ENCODE data around the gene TMEM203.

TMEM203 gene

DNA sequence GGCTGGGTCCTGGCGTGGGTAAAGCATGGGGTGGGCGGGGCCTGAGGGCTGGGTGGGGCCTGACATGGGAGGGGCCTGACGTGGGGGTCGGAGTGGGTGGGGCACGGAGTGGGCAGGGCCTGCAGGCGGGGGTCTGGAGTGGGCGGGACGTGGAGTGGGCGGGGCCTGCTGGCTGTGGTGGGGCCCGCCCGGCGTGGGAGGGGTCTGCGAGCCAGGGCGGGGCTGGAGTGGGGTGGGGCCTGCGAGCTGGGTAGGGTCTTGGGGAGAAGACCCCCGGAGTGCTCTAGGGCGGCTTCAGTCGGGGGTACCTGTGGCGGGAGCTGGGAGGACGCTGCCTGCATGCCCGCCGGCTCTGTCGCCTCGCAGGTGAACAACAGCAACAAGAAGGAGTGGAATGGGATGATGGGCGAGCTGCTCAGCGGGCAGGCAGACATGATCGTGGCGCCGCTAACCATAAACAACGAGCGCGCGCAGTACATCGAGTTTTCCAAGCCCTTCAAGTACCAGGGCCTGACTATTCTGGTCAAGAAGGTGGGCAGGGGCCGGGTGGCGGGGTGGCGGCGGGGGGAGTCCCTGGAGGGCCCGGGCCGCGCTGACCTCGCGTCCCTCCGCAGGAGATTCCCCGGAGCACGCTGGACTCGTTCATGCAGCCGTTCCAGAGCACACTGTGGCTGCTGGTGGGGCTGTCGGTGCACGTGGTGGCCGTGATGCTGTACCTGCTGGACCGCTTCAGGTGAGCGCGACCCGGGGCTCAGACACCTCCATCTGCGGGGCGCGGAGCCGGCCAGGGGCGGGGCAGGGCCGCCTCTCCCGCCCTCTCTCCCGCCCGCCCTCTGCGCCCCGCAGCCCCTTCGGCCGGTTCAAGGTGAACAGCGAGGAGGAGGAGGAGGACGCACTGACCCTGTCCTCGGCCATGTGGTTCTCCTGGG is 43.6 kb downstream of the TMEM203 start:
- TF ChIP-seq, protein P1, sequence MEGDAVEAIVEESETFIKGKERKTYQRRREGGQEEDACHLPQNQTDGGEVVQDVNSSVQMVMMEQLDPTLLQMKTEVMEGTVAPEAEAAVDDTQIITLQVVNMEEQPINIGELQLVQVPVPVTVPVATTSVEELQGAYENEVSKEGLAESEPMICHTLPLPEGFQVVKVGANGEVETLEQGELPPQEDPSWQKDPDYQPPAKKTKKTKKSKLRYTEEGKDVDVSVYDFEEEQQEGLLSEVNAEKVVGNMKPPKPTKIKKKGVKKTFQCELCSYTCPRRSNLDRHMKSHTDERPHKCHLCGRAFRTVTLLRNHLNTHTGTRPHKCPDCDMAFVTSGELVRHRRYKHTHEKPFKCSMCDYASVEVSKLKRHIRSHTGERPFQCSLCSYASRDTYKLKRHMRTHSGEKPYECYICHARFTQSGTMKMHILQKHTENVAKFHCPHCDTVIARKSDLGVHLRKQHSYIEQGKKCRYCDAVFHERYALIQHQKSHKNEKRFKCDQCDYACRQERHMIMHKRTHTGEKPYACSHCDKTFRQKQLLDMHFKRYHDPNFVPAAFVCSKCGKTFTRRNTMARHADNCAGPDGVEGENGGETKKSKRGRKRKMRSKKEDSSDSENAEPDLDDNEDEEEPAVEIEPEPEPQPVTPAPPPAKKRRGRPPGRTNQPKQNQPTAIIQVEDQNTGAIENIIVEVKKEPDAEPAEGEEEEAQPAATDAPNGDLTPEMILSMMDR (IDR thresholded peaks at IDR 0.05; ENCODE audit: insufficient read depth, low read length, poor library complexity, severe bottlenecking): no peak
- no peak for DNase-seq (ENCODE audit: extremely low read depth, insufficient read length)
- Histone ChIP-seq H3K4me3 (replicated peaks; ENCODE audit: low read depth, low read length) (no peak overlapping the region), H3K27me3 (replicated peaks; ENCODE audit: control insufficient read depth, insufficient read depth, low read length) (no peaks in the 10 kb centered on the region; the same call in 1 of the 2 replicates), H3K36me3 (ENCODE audit: control insufficient read depth, insufficient read depth, low read length) (no peaks in the 10 kb centered on the region)

DNA sequence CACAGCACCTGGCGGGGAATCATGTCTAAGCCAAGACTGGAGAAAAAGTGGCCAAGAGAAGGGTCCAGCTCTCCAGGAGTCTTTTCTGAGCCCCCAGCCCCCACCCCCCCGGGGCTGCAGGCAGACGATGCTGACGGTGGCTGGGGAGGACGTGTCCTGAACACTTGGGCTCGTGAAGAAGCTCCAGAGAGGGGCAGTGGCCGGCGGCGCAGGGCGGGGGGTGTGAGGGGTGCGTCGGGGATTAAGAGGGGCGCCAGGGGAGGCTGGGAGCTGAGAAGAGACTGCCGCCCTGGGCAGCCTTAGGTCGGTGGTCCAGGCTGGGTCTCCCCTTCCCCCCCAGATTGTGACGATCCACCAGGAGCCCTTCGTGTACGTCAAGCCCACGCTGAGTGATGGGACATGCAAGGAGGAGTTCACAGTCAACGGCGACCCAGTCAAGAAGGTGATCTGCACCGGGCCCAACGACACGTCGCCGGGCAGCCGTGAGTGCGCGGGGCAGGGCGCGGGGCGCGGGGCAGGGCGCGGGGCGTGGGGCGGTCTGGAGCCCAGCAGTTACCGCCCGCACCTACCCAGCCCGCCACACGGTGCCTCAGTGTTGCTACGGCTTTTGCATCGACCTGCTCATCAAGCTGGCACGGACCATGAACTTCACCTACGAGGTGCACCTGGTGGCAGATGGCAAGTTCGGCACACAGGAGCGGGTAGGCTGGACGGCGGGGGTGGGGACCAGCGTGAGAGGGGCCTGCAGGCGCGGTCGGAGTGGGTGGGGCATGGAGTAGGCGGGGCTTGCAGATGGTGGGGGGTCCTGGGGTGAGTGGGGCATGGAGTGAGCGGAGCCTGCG is 44.5 kb downstream of the TMEM203 start:
- no peak for DNase-seq (ENCODE audit: extremely low read depth, insufficient read length)
- TF ChIP-seq, protein P1 (IDR thresholded peaks at IDR 0.05; ENCODE audit: insufficient read depth, low read length, poor library complexity, severe bottlenecking): no peak
- Histone ChIP-seq H3K36me3 (ENCODE audit: control insufficient read depth, insufficient read depth, low read length) (no peaks in the 10 kb centered on the region), H3K4me3 (replicated peaks; ENCODE audit: low read depth, low read length) (no peak overlapping the region), H3K27me3 (replicated peaks; ENCODE audit: control insufficient read depth, insufficient read depth, low read length) (no peaks in the 10 kb centered on the region)

DNA sequence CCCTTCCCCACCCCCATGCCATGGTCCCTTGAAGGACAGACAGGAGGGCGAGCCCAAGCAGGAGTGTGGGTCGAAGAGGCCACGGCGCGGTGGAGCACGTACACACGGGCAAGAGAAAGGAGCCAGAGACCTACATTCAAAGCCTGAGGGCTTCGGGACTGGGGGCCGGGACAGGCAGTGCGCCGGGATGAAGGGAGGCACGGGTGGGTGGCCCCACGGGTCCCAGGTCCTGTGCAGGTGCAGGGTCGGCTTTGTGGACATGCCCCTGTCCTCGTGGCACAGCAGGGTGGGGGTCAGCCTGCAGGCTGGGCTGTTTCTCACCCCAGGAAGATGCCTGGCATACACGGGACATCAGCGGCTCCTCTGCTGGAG is 45.4 kb downstream of the TMEM203 start:
- no peak overlapping the region for H3K4me3 ChIP-seq (replicated peaks; ENCODE audit: low read depth, low read length)
- H3K36me3 ChIP-seq (ENCODE audit: control insufficient read depth, insufficient read depth, low read length): no peaks in the 10 kb centered on the region
- no peak for DNase-seq (ENCODE audit: extremely low read depth, insufficient read length)
- TF ChIP-seq, protein P1 (IDR thresholded peaks at IDR 0.05; ENCODE audit: insufficient read depth, low read length, poor library complexity, severe bottlenecking): no peak
- H3K27me3 ChIP-seq (replicated peaks; ENCODE audit: control insufficient read depth, insufficient read depth, low read length): no peaks in the 10 kb centered on the region

DNA sequence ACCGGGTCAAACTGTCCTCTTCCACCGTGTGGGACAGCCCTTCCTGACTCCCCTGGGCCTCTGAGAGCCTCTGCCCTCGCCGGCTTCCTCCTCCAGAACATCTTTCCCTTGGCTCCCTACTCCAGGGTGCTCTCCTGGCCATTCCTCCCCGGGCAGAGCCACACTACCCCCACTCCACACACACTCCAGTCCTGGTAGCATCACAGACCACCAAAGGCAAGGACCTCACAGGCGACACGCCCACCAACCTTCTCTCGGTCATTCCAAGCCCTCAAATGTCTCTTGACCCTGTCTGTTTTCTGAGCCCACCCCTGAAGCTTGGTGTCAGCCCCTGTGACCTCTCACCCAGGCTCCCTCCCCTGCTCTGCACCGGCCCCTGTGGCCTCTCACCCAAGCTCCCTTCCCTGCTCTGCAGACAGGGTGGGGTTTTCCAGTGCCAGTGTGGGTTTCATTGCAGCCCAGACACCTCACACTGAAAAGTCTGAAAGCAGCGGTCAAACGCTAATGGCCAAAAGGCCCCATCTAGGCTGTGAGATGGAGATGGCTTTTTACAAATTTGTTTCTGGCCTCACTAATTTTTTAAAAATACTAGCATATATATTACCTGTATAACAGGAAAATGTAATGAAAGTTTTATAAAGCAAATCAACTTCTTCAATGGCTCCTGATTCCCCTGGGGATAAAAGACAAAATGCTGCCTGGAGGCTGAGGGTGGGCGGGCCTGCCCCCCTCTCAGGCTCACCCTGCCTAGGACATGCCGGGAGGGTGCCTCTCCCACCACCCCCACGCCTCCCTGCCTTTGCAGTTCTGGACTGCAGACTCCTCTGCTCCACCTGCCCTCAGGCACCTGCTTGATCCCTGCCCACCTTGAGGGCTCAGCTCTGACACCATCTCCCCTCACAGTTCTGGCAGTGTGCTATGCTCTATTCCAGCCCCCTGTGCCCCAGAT is 46.1 kb downstream of the TMEM203 start:
- TF ChIP-seq, protein P1 (IDR thresholded peaks at IDR 0.05; ENCODE audit: insufficient read depth, low read length, poor library complexity, severe bottlenecking): no peak
- Histone ChIP-seq H3K4me3 (replicated peaks; ENCODE audit: low read depth, low read length) (no peak overlapping the region), H3K36me3 (ENCODE audit: control insufficient read depth, insufficient read depth, low read length) (no peaks in the 10 kb centered on the region), H3K27me3 (replicated peaks; ENCODE audit: control insufficient read depth, insufficient read depth, low read length) (no peaks in the 10 kb centered on the region)
- DNase-seq (ENCODE audit: extremely low read depth, insufficient read length): no peak

DNA sequence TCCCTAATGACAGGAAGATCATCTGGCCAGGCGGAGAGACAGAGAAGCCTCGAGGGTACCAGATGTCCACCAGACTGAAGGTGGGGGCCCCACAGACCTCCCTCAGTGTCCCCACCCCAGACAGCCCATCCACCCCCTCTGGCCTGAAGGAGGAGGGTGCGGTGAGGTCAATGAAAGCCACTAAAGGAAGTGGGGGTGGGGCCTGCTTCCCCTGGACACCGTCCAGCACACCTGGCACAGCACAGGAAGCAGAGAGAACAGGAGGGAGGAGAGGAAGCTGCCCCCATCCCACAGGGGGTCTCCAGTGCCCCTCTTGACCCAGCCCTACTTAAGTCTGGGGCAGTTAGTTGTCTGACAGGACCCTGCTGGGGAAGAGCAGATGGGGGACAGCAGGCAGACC is 46.8 kb downstream of the TMEM203 start:
- Histone ChIP-seq H3K36me3 (ENCODE audit: control insufficient read depth, insufficient read depth, low read length) (no peaks in the 10 kb centered on the region), H3K27me3 (replicated peaks; ENCODE audit: control insufficient read depth, insufficient read depth, low read length) (no peaks in the 10 kb centered on the region), H3K4me3 (replicated peaks; ENCODE audit: low read depth, low read length) (no peak overlapping the region)
- TF ChIP-seq, protein P1 (IDR thresholded peaks at IDR 0.05; ENCODE audit: insufficient read depth, low read length, poor library complexity, severe bottlenecking): no peak
- DNase-seq (ENCODE audit: extremely low read depth, insufficient read length): no peak
